ENCODE results near the gene RFC1. TPM values are rescaled to one million over a fixed set of nuclear protein-coding genes. Genes with fewer than 3 reads are reported as not detected.

The RFC1 gene
- total RNA-seq, 1 experiment from 2014 or later = 56.8 TPM

DNA sequence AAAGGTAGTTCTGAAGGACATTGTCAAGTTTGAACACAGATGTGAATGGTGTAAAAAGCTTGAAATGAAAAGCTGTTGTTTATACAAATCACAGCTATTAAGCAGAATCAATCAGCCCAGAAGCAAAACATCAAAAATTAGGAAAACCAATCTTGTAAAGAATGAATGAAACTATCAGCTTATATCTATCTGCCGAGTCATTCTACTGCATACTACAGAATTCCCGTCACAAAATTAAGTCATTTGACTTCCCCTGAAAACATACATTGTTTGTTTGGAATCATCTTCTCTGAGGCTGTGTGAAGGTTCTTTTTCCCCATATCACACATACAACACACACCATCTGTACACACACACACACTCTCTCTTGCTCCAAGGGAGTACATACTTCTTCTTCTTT is 80.3 kb downstream of the RFC1 start:
- Histone ChIP-seq H3K23ac (ENCODE audit: insufficient read length, low read depth, low read length) (no peak overlapping the region), H2BK120ac (ENCODE audit: low read depth, low read length, poor library complexity, severe bottlenecking) (no peak overlapping the region), H4K20me1 (ENCODE audit: control insufficient read depth, insufficient read depth, insufficient read length) (no peaks in the 10 kb centered on the region), H3K27me3 (ENCODE audit: insufficient read depth, low read length) (no peaks in the 10 kb centered on the region), H3K79me1 (ENCODE audit: insufficient read depth, low read depth, low read length, poor library complexity, severe bottlenecking) (no peaks in the 10 kb centered on the region), H3K23me2 (ENCODE audit: insufficient read length, low read depth, low read length, poor library complexity, severe bottlenecking) (no peaks in the 10 kb centered on the region), H3K56ac (ENCODE audit: insufficient read length, low read depth, low read length) (no peak overlapping the region), H3K4me2 (ENCODE audit: insufficient read depth, insufficient read length, low read length) (no peak overlapping the region), H3K9ac (ENCODE audit: extremely low read depth, insufficient read length, low read length) (no peak overlapping the region), H2BK5ac (ENCODE audit: insufficient read length, low read length) (no peak overlapping the region), H4K8ac (replicated peaks; ENCODE audit: insufficient read length, low read depth, low read length) (no peak overlapping the region), H3K4me1 (ENCODE audit: insufficient read depth, low read length) (0 out of 2 replicates have a peak, but pooled peaks cover 2% of the 10 kb centered on the region), H3K18ac (ENCODE audit: insufficient read length, low read depth, low read length) (no peak overlapping the region), H3T11ph (ENCODE audit: low read length) (no peak overlapping the region), H3K9me3 (ENCODE audit: control insufficient read depth, low read depth, low read length) (no peaks in the 10 kb centered on the region), H3K27ac (ENCODE audit: insufficient read length, low read depth, low read length) (no peak overlapping the region), H3K14ac (ENCODE audit: insufficient read depth, low read length) (no peak overlapping the region), H3K79me2 (ENCODE audit: insufficient read depth, low read length) (no peaks in the 10 kb centered on the region), H2AFZ (ENCODE audit: low read length) (no peak overlapping the region), H2BK12ac (ENCODE audit: insufficient read length, low read depth, low read length) (no peak overlapping the region), H4K5ac (ENCODE audit: insufficient read length, low read depth, low read length) (no peak overlapping the region), H2BK15ac (ENCODE audit: low read depth, low read length) (no peak overlapping the region), H2BK20ac (ENCODE audit: low read depth, low read length, poor library complexity, severe bottlenecking) (no peak overlapping the region), H4K91ac (ENCODE audit: insufficient read length, low read depth, low read length) (no peak overlapping the region), H3K4ac (ENCODE audit: low read depth, low read length) (no peak overlapping the region), H2AK5ac (ENCODE audit: insufficient read length, low read length) (no peak overlapping the region)
- no peak overlapping the region for H3K4me3 Mint-ChIP-seq
- no peaks in the 10 kb centered on the region for H3K9me3 Mint-ChIP-seq
- peaks cover 19 to 49% (median 41%) of the 10 kb centered on the region in 3 experiments for H3K36me3 Mint-ChIP-seq (ENCODE audit: insufficient read depth in 1 of 3, low read depth in 3 of 3)
- no peaks in the 10 kb centered on the region for H3K27me3 Mint-ChIP-seq (ENCODE audit: low read depth)
- TF ChIP-seq, protein P1, sequence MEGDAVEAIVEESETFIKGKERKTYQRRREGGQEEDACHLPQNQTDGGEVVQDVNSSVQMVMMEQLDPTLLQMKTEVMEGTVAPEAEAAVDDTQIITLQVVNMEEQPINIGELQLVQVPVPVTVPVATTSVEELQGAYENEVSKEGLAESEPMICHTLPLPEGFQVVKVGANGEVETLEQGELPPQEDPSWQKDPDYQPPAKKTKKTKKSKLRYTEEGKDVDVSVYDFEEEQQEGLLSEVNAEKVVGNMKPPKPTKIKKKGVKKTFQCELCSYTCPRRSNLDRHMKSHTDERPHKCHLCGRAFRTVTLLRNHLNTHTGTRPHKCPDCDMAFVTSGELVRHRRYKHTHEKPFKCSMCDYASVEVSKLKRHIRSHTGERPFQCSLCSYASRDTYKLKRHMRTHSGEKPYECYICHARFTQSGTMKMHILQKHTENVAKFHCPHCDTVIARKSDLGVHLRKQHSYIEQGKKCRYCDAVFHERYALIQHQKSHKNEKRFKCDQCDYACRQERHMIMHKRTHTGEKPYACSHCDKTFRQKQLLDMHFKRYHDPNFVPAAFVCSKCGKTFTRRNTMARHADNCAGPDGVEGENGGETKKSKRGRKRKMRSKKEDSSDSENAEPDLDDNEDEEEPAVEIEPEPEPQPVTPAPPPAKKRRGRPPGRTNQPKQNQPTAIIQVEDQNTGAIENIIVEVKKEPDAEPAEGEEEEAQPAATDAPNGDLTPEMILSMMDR (conservative IDR thresholded peaks at IDR 0.05) = no peak
- peak overlapping the region; percentile 2 to 25 (median 4); a peak in 4 of 7 replicates for H3K27ac Mint-ChIP-seq
- H3K4me1 Mint-ChIP-seq = peaks cover 5 to 10% of the 10 kb centered on the region in 2 experiments
- WGBS (ENCODE audit: extremely low coverage, insufficient read length, low lambda C conversion rate) = no CpG with 5 or more reads among the region's 2 CpGs
- no peak for DNase-seq
